Suppressor macrophage treated with lipopolysaccharide for 4 hours (primary cell): ENCODE results near the gene PMM2.

Experiments
- DNase-seq: peaks from one replicate; pipeline ENCODE4 v3.0.0-alpha.2; 2020

The PMM2 gene

GRCh38 chr16:8889893-8890548, 92.4 kb downstream of the PMM2 start:
- DNase-seq = no peak

GRCh38 chr16:8890549-8890921, 92.9 kb downstream of the PMM2 start:
- no peak for DNase-seq

- DNase-seq = no peak
These were observed 94.5 kb downstream of the PMM2 start for GRCh38 chr16:8892101-8892575.

- no peak for DNase-seq
These were observed 95.8 kb downstream of the PMM2 start for GRCh38 chr16:8893426-8893825.

- DNase-seq = no peak
These were observed 96.5 kb downstream of the PMM2 start for GRCh38 chr16:8893976-8894690.

GRCh38 chr16:8894736-8895334, 97.2 kb downstream of the PMM2 start:
- DNase-seq = no peak

- DNase-seq = no peak
These were observed 101.2 kb downstream of the PMM2 start for GRCh38 chr16:8898660-8899318.
